HG03378 (cell line): Measurements from ENCODE around the gene ANKRD39.
"Not testable (repeated sequence)": the region's sequence is repeated elsewhere in the genome, so short reads cannot be mapped to it uniquely, and the experiment has no call there.

ENCODE experiments used
- ATAC-seq: cut with Tn5 transposase; IDR thresholded peaks from one replicate; pipeline ENCODE4 v1.9.1; 2021; ENCODE audit warnings: mild to moderate bottlenecking, moderate library complexity; ENCODE audit not compliant: unreplicated experiment

The ANKRD39 gene, protein sequence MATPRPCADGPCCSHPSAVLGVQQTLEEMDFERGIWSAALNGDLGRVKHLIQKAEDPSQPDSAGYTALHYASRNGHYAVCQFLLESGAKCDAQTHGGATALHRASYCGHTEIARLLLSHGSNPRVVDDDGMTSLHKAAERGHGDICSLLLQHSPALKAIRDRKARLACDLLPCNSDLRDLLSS

DNA sequence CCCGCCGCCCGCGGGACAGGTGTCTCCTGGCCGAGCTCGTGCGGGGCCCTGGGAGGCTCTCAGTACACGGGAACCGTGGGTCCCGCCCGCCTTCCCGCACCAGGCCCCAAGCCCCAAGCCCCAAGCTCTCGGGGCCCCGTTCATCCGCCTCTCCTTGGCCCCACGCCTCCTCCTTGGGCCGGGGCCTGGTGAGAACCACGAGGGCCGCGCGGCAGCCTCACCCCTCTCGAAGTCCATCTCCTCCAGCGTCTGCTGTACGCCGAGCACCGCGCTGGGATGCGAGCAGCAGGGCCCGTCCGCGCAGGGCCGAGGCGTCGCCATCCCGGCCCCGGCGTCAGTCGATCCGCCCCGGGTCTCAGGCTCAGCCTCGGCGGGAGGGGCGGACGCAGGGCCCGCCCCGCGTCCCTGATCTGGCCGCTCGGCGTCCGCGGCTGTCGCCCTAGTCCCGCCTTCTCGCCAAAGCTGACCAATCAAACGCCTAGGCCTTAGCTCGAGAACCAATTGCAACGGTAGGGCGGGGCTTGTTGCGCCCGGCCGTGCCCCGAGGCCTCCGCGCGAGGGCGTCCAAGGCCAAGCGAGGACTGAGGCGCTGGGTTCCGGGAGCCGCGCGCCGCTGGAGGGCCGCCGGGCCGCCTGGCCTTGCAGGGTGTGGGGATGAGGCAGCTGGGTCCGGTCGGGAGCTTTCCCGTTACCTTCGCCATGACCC, at the start of gene ANKRD39:
TSS of gene ANKRD39 (minus strand) at position 350 of the 706 bp plus-strand sequence. CDS start at position 321, 29 bp downstream.
- ATAC-seq, result peak; percentile 84

DNA sequence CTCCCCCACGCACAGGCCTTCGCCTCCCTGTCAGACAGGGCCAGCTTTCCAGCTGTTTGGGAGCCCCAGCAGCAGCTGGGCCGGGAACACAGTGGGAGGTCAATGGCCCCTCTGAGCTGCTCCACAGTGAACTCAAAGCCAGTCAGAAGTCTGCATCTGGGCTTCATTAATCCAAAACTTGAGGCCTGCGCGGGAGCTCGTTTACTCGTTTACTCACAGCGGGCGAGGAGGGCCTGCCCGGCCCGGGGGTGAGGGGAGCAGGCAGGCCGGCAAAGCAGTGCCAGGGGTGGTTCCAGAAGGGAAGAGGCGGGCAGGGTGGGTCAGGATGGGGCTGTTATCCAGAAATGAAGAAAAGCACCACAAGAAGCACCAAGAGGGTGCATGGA, 48.9 kb upstream of the ANKRD39 start:
- ATAC-seq, result no peak

DNA sequence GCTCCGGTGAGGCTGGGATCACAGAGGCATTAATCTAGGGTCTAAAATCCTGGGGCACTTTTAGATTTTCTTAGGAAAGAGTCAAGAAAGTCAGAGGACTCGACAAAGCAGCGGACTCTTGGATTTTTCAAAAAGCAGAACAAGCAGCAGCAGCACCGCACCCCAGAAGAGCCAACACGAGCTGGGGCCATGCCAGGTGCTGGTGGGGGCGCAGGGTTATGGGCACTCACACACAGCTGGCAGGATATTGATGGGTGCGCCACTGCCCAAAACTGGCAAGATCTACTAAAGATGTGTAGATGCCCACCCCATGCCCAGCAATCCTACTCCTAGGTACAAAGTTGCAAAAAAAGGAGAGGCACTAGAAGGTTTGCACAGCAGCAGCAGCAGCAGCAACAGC, 46.0 kb upstream of the ANKRD39 start:
- no peak for ATAC-seq

DNA sequence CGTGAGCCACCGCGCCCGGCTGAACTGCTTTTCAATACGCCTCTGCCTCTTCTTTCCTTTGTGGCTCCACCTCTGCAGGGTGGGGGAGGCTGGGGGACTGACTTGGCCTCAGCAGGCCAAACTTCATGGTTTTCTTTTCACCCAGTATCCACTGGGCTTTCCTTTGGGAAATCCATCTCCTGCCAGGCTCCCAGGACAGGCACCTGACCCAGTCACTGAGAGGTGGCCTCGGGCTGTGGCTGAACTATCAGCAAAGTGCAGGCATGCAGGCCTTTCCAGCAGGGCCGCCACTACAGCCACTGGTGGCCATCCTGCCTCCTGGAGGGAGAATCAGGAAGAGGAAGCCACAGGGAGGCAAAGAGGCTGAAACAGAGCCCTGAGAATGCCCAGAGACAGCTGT, 45.5 kb upstream of the ANKRD39 start:
- ATAC-seq, result no peak

DNA sequence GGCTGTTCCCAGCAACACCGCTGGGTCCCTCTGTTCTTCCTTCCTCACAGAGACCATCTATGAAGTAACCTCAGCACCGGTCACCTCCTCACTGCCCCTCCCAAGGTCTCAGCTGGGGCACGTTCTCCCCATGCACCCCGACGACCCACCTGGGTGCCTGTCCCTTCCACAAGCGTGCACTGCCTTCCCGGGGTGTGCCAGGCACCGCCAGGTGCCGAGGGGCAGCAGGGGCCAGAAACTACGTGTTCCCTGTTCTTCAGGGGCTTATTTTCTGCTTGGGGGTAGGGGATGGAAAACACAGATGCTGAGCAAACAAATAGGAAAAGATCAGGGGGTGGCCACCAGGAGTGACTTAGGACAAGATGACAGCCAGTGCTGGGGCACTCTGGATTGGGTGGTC, 42.4 kb upstream of the ANKRD39 start:
- no peak for ATAC-seq

DNA sequence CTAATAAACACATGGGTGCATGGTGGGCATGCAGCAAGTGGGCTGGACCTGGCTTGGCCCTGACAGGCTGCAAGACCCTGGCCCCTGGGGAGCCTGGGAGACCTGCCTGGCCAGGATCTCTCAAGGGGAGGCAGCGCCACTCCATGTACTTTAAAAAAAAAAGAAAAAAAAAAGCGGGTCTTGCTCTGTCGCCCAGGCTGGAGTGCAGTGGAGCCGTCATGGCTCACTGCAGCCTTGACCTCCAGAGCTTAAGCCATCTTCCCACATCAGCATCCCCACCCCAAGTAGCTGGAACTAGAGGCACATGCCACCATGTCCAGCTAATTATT, 41.6 kb upstream of the ANKRD39 start:
- no peak for ATAC-seq

DNA sequence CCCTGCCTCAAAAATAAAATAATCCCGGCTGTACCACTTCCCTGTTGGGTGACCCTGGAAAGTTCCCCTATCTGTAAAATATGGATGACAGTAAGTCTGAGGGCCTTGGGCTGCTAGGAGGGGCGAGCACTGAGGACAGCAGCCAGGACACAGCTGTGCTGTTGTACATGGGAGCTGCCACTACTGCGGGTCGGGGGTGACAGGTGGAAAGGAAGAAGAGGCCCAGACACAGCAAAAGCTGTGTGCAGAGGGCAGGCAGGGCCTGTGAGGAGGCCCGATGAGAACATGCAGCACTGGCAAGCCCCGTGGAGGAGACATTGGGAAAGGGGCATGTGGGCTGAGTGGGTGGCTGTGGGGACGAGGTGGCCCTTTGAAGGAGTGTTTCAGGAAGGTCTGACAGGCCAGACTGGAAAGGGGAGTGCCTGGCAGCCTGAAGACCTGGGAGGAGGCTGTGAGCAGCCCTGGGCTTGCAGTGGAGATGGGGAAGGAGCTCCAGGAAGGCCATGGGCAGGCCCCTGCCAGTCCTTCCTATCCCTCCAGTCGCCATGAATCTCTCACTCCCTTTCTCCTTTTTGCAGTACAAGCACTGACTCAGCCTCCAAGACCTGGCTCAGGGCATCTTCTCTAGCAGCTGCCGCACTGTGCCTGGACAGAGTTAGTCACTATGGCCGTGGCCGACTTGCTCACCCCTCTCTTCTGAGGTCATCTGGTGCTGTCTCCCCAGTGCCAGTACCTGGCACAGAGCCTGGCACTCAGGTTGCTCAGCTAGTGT, 41.0 kb upstream of the ANKRD39 start:
- ATAC-seq, result no peak

DNA sequence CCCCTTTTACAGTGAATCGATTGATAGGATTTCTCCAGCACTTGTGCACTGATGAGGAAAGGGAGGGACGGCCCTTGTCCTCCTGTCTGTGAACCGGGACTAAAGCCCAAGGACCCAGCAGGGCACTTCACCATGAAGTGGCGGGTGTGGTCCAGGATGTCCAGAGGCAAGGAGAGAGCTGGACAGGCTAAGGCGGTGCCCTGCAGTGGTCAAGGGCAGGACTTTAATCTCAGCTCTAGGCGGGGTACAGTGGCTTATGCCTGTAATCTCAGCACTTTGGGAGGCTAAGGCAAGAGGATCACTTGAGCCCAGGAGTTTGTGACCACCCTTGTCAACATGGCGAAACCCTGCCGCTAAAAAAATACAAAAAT, 40.3 kb upstream of the ANKRD39 start:
- no peak for ATAC-seq

DNA sequence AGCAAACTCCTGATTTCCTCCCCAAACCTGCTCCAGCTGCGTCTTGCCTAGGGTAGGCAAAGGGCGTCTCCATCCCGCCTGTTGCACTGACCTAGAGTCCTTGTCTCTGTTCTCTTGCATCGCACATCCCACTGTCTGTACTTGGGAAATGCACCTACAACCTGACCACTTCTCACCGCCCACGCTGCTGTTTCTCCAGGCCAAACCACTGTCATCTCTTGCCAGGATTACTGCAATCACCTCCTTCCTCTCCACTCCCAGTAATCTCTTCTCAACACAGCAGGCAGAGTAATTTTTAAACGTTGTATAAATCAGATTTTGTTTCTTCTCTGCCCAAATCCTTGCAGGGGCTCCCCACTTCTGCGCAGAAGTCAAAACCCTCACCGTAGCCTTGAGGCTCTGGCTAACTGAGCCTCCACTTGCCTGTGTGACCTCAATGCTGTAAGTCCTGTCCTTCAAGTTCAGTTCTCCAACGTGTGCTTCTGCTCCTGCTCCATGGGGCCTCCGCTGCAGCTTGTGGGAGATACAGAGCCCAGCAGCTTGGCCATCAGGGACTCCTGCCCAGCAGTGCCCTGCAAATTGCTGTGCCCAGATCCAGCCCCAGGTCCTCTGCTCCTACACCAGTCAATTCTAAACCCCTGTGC, 39.8 kb upstream of the ANKRD39 start:
- no peak for ATAC-seq

DNA sequence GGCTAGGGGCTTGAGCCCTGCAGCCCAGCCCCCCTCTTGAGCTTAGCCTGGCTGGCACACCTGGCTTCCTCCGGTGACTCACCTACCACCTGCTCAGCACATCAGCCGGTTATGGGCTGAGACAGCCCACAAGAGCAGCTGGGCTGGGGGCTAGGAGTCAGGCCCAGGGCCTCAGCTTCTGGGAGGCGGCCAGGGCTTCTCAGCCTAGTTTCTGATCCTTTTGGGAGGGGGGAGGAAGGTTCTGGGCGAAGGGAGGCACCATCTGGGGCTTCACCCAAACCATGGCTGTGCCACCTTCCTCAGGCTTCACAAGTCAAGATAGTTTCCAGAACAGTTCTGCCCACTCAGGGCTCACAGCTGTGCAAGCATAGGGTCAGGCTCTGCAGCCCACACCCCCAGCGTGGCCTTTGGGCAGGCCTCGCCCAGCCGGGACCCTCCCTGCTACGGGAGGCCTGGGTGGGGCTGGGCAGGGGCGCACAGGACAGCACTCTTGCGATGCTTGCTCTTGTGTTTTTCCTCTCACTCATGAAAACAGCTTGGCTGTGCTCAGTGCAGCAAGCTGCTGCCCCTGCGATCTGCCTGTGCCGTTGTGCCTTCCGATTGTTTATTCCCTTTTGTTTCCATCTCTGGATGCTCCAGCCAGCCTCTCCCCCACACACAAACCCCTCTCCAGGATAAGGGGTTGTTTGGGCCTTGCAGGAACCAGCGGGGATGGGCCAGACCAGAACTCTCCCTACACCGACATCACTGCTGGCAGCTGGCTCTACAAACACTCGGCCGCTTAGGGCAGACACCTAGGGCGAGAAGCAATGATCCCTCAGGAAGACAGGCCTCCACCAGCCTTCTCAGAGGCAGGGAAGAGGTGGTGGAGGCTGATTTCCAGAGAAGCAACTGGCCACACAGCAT, 38.2 kb upstream of the ANKRD39 start:
- ATAC-seq, result no peak

DNA sequence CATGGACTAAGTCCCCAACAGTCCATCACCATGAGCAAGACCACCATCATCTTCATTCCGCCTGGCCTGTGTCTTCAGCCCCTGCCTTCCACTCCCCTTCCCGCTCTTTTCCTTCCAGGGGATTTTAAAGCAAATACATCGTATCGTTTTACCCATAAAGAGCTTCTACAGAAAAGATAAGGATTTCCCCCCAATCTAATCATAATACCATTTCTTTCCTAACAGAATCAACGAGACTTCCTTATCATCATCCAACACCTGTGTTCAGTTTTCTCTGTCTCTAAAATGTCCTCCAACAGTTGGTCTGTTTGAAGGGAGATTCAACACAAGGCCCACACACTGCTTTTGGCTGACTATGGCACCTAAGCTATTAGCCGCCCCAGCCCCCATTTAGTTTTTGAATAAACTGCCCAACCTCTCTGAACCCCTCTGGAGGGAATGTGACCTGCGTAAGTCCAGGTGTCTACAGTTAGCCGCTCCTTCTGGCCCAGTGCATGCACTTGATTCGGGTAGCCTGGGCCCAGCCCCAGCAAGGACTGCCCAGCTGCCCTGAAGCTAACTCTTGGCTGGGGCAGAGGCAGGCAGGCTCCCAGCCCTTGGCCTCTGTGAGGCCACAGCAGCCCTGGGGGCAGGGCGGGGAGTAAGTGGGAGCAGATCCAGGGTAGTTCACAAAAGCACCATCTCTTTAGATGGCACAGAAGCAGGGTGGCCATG, 37.4 kb upstream of the ANKRD39 start:
- ATAC-seq, result no peak

DNA sequence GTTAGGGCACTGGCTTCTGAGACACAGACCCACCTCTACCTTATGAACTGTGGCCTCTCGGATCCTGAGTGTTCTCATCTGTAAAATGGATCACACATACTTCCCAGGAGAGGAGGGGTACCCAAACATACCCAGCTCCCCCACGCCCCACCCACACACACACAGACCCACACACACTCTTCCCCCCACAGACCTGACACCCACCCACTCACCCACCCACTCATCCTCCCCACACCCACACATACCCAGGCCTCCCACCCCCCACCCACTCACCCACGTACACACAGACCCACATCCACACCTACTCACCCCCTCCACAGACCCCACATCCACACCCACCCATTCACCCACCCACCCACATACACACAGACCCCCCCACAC, 36.3 kb upstream of the ANKRD39 start:
- ATAC-seq, result no peak

DNA sequence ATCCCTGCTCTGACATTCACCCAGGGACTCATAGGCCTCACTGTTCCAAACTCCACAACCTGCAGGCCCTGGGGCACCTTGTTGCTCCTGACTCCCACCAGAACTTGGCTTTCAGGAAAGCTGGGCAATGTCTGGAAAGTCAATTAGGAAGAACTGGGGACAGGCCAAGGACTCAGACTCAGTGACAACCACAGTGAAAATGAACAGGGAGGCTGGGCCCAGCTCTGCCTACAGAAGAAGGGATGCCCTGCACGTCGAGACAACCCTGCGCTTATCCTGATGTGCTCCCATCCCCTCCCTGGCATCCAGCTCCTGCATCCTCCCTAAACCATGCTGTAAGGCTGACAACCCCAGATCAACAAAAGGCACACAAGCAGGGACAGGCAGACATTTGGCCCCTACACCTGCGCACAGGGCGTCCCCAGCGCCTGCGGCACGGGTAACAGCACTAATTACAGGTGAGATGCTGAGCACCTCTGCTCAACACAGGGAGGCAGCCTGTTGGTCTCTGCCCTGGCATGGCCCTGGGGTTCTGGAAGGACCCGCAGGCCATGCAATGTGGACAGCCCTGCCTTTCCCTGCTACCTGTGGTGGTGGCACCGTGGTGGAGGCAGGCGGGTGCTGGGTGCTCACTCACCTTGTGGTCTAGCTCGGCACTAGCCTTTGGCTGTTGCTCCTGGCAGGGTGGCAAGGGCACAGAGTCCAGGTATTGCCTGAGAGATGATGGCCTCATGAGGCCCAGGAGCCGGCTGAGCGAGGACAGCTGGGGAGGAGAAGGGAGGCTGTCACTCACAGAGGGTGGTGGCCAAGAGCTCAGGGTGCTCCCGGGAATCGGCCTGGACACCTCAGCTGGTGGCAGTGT, 35.7 kb upstream of the ANKRD39 start:
- no peak for ATAC-seq

DNA sequence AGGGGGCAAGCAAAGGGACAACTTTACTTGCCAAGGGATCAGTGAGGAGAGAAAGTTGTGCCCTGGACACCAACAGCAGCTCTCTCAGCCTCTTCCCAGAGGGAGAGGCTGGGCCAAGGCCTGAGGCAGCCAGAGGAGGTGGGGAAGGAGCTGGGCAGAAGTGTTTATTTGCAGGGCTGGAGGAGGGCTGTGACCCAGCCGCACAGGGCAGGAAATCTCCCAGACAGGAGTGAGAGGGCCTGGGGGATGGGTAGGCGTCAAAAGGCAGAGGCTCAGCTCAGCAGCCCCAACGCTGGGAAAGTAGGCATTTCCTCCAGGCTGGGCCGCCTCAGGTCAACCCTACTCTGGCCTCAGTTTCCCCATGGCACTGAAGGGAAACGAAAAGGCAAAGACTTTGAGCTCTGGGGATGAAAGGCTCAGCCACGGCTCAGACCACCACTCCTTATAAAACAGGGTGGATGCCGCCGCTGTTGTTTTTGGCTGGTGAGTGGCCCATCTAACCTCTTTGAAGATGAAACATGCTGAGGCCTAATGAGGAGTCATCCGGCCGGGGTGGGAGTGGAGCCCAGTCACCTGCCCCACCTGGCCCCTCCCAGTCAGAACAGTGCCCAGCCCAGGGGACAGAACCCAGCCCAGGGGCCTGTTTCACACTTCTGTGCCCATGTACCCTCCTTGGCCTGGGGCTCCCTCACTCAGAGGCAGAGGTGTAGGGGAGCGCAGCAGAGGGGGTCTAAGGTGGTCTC, 33.9 kb upstream of the ANKRD39 start:
- no peak for ATAC-seq

DNA sequence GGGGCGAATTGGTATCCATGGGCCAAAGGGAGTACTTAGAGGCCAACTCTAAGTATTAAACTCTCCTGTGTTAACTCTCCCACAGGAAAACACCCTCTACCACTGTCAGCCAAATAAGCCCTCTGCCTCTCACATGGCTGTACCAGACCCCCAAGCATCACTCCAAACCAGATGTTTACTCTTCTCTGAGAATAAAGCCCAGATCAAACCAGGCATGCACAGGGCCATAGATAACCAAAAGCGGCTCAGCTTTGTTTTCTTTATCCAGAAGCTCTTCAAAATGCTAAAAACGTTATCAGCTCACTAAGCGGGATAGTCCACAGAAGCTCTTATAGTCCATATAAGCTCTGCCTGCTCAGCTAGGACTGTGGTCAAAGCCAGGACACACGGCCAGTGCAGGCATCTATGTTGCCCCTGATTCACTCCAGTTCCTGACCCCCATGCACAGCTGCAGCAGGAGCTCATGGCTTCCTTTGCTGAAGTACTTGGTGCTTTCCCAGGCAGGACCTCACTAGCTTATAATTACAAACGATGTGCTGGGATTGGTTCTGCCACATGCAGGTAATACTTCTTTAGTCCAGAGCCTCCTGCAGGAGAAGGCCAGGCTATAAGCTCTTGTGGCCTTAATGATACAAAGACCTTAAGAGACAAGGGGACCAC, 33.0 kb upstream of the ANKRD39 start:
- no peak for ATAC-seq

DNA sequence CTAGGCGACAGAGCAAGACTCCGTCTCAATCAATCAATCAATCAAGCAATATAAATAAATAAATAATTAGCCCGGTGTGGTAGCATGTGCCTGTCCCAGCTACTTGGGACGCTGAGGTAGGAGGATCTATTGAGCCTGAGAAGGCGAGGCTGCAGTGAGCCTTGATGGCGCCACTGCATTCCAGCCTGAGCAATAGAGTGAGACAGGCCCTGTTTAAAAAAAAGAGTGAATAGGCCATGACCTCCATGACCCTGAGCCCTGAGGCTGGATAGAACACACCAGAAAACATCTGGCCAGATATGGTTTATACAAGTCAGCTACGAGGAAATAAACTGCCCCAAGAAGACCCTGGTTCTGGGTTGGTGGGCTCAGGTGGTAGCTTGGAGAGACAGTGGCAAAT, 32.4 kb upstream of the ANKRD39 start:
- ATAC-seq, result no peak

DNA sequence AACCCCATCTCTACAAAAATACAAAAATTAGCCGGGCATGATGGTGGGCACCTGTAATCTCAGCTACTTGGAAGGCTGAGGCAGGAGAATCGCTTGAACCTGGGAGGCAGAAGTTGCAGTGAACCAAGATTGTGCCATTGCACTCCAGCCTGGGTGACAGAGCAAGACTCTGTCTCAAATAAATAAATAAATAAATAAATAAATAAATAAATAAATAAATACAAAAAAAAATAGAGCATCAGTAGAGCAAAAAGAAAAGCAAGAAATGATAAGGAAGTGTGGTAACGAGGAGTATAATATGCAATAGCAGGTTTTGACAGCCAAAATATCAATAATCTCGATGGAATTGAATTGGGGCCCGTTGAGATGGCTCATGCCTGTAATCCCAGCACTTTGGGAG, 31.7 kb upstream of the ANKRD39 start:
- not testable (repeated sequence) for ATAC-seq
